CD4-positive, alpha-beta T cell treated with Interferon gamma for 1 hour (primary cell): ENCODE results near the gene FOLH1.
"Not testable (repeated sequence)": the region's sequence is repeated elsewhere in the genome, so short reads cannot be mapped to it uniquely, and the experiment has no call there.

ENCODE experiments used
- DNase-seq: peaks from one replicate; pipeline ENCODE4 v3.0.0-alpha.2; 2020

FOLH1 gene

DNA sequence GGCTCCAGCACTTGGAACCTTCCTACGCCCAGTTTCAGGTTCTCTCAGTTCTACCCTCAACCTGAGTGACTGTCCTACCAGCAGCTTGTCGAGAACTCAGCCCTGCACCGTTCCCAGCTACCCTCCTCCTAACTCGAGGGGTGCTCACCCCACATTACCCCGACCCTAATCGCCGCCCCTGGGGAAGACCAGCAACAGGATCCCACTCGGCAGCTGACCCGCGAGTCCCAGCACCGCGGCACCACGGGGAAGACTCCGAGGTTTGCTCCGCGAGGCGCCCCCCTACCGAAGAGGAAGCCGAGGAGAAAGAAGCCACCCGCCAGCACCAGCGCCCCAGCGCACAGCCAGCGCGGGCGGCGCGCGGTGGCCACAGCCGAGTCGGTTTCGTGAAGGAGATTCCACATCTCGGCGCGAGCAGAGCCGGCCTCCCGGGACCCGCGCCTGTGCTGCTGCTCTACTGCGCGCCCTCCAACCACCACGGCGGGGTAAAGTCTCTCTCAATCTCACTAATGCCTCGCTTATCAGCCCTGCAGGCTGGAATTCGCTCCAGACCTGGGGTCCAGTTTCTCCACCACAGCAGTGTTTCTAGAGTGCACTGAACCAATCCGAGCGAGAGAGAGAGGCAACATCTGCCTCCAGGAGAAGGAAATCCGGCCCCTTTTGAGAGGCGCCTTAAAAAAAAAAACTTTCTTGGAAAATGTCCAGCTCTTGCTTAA lies at the start of gene FOLH1:
Gene FOLH1 (minus strand): TSS at position 597 of the 716 bp plus-strand sequence. CDS start 193 bp downstream, at position 404.
- DNase-seq: no peak

DNA sequence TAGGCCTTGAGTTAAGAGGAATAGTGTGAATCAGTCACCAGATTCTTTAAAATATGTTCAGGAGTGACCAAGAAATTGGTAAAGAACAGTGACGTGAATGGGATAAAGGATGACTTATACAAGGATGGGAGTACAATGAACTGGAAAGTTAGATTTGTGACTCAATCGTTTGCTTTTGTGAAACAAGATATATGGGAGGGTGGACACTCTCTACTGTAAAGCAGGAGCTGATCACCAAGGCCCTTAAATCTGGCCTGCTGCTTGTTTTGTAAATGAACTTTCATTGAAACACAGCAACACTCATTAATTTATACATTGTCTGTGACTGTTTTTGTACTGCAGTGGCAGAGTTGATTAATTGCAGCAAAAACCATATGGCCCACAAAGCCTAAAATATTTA lies 46.7 kb upstream of the FOLH1 start:
- DNase-seq: not testable (repeated sequence)

DNA sequence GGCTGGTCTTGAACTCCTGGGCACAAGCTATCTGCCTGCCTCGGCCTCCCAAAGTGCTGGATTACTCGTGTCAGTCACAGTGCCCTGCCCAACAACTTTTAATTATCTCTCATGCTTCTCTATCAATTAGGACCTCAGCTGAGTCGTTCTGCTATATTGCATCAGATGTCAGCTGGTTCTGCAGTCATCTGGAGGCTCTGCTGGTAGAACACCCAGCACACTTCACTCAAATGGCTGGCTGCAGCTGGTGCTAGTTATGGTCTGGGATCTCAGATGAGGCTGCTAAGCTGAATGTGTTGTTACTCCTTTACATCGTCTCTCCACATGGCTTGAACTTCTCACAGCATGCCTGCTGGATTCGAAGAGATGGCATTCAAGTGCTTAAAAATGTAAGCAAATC lies 42.8 kb upstream of the FOLH1 start:
- DNase-seq: not testable (repeated sequence)

DNA sequence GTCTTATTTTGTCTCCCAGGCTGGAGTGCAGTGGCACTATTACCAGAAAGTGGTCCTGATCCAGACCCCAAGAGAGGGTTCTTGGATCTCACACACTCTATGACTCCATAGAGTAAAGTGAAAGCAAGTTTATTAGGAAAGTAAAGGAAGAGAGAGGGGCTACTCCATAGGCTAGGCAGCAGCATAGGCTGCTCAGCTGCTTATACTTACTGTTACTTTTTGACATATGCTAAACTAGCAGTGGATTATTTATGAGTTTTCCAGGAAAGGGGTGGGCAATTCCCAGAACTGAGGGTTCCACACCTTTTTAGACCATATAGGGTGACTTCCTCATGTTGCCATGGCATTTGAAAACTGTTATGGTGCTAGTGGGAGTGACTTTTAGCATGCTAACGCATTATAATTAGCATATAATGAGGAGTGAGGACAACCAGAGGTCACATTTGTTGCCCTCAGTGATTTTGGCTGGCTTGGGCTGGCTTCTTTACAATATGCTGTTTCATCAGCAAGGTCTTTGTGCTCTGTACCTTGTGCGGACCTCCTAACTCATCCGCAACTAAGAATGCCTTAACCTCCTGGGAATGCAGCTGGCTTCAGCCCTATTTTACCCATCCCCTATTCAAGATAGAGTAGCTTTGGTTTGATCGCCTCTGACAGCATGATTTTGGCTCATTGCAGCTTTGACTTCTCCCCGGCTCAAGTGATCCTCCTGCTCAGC lies 42.2 kb upstream of the FOLH1 start:
- DNase-seq: not testable (repeated sequence)

DNA sequence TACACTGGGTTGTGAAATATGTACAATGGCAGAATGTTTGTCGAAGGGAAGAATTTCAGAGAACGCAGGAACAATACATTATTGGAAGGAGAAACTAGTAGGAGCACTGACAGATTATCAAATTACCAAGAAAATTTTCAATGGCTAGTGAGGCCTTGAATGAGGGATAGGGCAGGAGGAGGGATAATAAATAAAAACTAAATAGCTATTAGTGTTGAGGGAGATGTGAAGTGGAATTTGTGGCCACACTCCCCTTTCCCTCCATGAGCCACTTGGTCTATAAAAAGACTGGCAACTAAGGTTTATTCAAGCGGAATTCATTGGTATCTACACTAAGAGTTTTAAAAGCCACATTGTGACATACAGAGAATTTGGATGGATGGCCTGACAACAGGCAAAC lies 41.0 kb upstream of the FOLH1 start:
- DNase-seq: not testable (repeated sequence)

DNA sequence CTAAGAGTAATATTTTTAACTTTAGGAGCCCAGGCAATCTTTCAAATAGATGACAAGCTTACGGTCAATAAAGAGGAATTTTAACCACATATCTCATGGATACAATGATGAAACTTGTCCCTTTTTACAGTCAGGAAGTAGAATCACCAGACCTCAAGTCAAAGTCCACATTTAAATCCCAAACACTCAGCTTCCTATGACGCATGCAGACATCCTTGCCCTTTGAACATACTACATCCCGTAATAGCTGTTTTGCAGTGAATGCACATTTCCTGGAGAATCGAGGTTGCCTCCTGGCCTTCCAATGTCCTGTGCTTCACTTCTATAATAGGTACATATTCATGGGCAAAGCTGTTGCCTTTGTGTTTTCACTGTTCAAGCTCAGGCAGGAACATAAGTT lies 25.3 kb upstream of the FOLH1 start:
- not testable (repeated sequence) for DNase-seq

DNA sequence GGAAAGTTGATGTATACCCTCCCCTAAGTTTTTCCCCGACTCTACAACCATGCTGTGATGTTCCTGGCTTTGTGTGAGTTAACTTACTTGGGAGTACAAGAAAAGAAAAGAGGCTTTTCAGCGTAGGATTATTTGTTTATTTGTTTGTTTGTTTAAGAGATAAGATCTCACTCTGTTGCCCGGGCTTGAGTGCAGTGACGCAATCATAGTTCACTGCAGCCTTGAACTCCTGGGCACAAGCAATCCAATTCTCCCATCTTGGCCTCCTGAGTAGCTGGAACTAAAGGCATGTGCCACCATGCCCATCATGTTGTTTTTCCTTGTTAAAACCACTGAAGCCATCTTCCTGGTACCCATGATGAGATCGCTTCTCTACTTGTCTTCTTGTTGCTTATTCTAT lies 24.6 kb upstream of the FOLH1 start:
- DNase-seq: not testable (repeated sequence)

DNA sequence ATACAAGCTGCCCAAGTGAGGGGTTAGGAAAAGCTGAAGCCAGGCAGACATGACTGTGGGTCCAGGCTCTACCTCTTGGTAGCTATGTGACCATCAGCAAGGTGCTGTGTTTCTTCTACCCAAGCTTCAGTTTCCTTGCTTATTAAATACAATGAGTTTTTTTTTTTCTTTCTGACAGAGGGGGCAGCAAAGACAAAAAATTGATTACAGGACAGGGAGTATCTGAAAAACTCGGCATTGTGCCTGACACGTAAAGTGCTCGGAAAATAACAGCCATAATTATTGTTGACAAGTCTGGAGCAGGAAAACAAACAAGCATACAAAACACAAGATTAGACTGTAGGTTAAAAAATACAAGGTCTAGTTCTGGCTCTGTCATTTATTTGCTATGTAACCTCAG lies 23.3 kb upstream of the FOLH1 start:
- not testable (repeated sequence) for DNase-seq

DNA sequence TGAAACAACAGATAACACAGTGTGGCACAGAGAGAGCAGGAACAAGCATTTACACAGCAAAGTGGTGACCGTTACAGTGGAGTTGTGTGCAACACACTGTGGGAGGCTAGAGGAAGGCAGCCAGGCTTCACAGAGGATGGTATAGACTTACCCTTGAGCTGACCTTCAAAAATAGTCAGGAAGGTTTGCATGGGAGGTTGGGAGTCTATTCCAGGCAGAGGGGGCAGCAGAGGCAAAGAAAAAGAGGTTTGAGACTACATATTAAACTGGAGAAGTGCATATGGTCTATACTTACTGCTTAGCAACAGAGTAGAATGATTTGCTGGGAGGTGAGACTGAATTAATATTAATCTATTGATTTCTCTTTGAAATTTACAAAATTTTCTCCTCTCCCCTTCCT lies 22.1 kb upstream of the FOLH1 start:
- not testable (repeated sequence) for DNase-seq

DNA sequence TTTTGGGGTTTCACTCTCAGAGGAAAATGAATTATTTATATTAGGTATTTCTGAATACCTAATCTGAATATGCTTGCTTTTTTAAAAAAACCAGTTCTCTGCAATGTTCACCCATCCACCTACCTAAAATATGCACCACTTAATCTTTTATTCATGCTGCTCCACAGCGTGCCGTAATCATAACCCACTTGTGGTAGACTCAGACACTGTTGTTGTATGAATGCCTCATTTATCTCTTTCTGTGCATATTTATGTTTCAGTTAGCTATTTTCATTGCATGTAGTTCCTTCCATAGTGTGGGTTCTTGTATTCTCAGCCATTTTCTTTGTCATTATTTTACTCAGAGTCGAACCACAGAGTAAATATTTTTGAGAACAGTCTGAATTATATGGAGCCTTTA lies 21.6 kb upstream of the FOLH1 start:
- DNase-seq: not testable (repeated sequence)

DNA sequence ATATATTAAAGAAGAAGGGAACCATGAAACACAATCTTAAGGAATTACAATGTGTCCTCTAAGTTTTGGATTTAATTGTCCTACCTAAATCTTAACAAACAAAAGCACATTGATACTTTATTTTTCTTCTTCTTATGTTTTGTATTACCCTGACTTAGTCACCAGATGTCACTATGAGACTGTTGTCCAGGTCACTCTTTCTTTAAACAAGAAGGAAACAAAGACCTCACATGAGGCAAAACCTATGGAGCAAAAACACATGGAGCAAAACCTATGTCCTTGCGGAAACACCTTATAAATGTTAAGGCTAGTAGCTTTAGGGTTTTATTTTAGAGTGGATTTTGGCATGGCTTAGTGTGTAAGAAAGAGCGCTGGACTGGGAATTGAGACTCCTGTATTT lies 20.7 kb upstream of the FOLH1 start:
- not testable (repeated sequence) for DNase-seq

DNA sequence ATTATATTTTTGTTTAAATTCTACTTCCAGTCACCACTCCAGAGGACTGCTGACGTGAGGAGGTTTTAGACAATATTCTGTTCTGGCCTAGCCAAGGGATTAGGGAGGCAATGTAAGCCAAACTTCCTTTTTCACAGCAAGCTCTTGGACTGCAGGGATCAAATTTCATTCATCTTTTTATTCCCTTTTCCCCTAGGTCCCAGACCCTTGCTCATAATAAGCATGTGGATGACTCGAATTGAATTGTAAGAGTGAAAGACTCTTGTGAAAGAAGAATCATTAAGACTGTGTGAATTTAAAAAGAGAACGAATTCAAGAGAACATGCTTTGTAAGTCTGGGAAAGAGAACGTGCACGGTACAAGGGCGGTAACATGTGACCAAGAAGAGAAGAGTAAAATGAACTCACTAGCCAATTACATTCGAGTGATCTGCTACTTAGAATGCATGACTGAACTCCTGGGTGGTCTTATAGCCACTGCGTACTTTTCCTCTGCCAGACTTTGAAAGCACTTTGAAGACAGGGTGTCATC lies 16.9 kb upstream of the FOLH1 start:
- not testable (repeated sequence) for DNase-seq

DNA sequence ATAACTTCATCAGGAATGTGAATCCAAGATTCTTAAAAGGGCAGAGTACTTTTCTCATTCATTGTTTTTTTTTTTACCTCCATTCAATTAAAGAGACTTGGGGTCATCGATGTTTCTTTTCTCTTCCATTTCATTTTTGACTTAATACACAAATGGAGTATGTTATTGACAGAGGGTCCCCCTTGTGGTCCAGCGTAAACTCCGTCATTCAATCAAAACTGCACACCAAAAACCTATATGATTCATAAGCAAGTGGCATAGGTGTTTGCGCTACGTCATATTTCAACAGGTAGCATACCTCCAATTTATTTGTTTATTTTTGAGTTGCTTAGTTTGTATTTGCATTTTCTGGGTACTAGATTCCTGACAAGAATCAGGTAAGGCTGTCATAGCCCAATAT lies 12.7 kb upstream of the FOLH1 start:
- no peak for DNase-seq

DNA sequence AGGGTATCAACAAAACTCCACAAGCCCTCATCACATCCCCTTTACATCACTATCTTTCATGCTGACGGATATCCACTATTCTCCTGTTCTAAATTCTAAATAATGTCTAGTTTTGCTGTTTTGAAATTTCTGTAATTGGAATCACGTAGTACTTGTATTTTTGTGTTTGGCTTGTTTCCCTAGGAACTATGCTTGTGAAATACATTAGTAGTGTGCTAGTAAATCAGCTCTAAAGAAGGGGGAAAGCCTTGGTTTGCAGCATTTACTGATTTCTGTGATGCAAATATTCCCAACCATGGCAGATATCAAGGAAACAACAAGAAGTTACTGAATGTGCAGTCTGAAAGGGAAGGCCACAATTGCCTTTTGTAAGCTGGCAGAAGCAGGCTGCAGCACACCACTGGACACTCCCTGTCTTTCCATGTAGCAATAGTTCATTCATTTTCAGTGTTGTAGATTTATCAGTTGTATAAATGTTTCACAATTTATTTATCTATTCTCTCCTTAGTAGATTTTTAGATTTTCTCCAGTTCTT lies 4.7 kb upstream of the FOLH1 start:
- no peak for DNase-seq

DNA sequence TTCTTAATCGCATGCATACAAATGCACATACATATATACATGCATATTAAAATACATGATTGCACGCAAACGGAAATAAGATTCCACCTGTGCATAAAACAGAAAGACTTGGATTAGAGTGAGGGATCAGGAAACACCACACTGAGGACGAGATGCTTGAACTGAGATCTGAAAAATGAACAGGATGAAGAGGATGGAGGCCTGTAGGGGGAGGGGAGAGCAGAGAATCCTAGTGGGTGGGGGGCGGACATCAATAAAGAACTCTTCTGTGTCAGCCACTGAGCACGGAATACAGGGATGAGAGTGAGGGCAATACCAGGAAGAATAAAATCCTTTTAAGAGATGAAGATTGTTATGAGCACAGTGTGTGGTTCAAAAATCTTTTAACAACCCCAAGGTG lies 1.4 kb downstream of the FOLH1 start:
- not testable (repeated sequence) for DNase-seq

DNA sequence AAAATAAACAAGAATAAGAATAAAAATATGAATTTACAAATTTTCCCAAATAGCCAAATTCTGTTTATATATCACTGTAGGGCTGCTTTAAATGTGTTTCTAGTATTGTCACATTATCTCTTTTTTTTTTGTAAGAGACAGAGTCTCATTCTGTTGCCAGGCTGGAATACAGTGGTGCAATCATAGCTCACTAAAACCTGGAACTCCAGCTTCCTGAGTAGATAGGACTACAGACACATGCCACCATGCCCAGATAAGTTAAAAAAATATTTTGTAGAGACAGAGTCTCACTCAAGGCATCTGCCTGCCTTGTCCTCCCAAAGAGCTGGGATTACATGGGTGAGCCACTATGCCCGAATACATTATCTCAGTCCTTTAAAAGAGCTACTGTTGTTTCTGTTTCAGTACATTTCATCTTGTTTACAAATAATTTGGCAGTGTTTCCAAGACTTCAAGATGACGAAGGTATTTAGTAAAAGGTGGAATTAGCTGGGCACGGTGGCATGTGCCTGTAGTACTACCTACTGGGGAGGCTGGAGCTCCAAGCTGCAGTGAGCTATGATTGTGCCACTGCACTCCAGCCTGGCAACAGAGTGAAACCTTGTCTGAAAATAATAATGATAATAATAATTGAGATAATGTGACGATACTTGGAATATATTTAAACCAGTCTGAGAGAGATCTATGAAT lies 6.0 kb downstream of the FOLH1 start:
- no peak for DNase-seq

DNA sequence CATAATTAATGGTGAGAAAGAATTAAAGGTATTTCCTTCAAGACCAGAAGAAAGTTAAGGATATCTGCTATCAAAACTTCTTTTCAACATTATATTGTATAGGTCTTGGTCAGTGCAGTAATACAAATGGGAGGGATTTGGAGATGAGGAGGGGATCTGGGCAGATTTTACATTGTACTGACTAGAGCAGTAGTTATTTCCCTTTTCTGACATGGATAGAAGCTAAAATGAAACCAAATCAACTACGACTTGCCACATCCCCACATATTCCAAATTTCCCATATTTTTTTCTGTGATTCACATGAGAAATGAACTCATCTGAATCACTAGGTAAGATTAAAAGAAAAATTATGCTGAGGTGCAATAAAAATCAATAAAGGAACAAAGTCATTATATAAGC lies 11.6 kb downstream of the FOLH1 start:
- not testable (repeated sequence) for DNase-seq

DNA sequence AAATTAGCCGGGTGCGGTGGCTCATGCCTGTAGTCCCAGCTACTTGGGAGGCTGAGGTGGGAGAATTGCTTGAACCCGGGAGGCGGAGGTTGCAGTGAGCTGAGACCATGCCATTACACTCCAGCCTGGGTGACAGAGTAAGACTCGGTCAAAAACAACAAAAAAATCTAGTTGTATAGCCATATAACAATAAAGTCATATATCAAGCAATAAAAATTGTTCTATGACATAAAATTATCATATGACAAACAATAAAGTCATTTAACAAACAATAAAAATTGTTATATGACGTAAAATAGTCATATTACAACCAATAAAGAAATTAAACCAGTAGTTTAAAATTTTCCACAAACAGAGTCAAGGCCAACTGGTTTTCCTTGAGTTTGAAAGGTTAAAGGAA lies 12.4 kb downstream of the FOLH1 start:
- not testable (repeated sequence) for DNase-seq

DNA sequence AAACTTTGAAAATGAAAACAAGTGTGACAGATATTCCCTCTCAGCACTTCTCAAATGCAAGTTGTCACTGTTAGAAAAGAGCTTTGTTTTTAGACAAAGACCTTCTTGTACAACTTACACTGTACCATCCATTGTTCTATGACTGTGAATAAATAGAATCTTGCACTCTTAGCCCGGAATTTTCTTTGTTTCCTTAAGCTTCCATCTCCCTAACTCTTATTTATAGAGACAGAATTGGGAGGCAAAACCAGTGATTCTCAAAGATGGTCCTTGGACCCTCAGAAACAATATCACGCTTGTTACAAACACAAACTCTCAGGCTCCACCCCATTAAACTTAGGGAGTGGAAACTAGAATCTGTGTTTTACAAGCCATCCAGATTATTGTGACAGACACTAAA lies 18.1 kb downstream of the FOLH1 start:
- not testable (repeated sequence) for DNase-seq

DNA sequence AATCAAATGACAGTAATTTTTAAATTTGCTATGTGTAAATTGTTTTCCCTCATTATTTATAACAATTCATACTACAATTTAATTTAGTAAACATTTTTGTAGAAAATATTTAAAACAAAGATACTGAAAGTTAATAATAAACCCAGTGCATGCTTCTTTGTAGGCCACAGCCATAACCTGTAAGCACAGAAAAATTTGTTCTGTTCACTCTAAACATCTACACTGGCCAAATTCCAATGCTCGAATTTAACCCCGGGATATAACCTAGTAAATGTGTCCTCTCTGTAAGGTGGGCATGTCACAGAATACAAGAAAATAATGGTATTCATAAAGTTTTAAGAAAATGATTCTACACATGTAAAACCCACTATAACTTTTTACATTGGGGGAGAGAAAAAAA lies 22.2 kb downstream of the FOLH1 start:
- DNase-seq: not testable (repeated sequence)

DNA sequence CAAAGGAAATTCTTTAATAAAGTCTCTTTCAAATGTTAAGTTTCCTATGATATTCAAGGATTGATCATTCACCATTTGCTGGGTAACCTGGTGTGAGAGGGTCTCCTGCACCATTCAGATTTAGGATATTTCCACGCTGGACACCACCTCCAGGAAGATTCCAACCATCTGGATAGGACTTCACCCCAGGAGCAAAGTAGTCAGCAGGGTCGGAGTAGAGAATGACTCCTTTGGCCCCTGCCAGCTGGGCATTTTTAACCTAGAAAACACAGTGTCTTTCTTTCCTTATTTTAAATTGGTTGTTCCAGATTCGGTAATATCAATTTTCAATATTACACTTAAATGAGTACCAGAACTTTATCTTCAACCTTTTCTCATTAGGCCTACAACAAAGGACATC lies 22.8 kb downstream of the FOLH1 start:
- not testable (repeated sequence) for DNase-seq

DNA sequence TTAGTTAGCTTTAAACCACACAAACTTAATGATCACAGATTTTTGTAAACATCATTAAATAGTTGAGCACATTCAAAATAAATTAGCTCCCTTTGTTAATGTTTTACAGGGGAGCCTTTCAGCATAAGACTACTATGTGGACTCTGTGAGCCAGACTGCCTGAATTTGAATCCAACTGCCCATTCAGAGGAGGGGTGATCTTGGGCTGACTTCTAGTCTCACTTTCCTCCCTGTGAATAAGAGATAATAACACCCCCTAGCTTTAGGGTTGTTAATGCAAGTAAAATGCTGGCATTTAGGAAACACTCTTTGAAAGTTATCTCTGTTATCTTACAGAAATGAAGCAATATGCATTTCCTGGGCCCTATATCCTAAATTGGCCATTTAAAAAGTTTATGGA lies 23.6 kb downstream of the FOLH1 start:
- not testable (repeated sequence) for DNase-seq

DNA sequence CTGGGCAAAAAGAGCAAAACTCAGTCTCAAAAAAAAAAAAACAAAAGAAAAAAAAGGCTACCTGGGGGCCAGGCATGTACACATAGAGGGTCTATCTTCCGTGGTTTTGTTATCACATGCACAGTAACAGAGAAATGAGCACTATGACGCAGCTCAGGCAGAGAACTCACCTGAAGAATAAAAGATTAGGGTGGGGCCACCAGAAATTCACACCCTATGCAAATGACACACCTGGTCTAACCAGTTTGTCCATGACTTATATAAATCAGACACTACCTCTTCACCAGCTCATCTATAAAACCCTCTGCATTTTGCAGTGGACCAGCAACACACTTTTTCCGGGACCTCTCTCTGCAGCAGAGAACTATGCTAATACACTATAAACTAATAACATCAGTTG lies 30.5 kb downstream of the FOLH1 start:
- DNase-seq: not testable (repeated sequence)
